Measurements from ENCODE around the gene NTRK1. TPM values are rescaled to one million over a fixed set of nuclear protein-coding genes. Genes with fewer than 3 reads are reported as not detected.
A peak's percentile ranks its signal among the peaks of the same experiment; 100 is the strongest.

Gene NTRK1
- polyA plus RNA-seq, 1 of the 3 experiments (the other 2 are of a cell fraction) = 0.97 TPM

GRCh38 chr1:156887734-156888133 lies 27.1 kb downstream of the NTRK1 start:
- H3K4me2 ChIP-seq = no peak overlapping the region
- no peak for TF ChIP-seq CHD2 (IDR thresholded peaks at IDR 0.05; ENCODE audit: low read length, partially characterized antibody)
- TF ChIP-seq, protein P1, sequence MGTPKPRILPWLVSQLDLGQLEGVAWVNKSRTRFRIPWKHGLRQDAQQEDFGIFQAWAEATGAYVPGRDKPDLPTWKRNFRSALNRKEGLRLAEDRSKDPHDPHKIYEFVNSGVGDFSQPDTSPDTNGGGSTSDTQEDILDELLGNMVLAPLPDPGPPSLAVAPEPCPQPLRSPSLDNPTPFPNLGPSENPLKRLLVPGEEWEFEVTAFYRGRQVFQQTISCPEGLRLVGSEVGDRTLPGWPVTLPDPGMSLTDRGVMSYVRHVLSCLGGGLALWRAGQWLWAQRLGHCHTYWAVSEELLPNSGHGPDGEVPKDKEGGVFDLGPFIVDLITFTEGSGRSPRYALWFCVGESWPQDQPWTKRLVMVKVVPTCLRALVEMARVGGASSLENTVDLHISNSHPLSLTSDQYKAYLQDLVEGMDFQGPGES (IDR thresholded peaks at IDR 0.05; ENCODE audit: low read depth, low read length) = no peak
- no peak for TF ChIP-seq TAF1 (IDR thresholded peaks at IDR 0.05; ENCODE audit: borderline replicate concordance, low read depth, low read length)
- TF ChIP-seq MXI1 (IDR thresholded peaks at IDR 0.05; ENCODE audit: low read depth, low read length) = no peak
- 30% methylated on average over 6 of the region's 6 CpGs for WGBS (ENCODE audit: low lambda C conversion rate)

GRCh38 chr1:156889802-156890580 lies 29.3 kb downstream of the NTRK1 start:
- Histone ChIP-seq H3K36me3 (replicated peaks in 1 of 2; ENCODE audit: control insufficient read depth in 1 of 2, insufficient read depth in 2 of 2, low read length in 1 of 2) (no peaks in the 10 kb centered on the region), H3K27me3 (ENCODE audit: insufficient read depth) (no peaks in the 10 kb centered on the region), H3K9me2 (no peaks in the 10 kb centered on the region), H3K27ac (ENCODE audit: low read depth in 2 of 2, low read length in 1 of 2) (peak overlapping the region in 1 of 2 experiments; percentile 11; a peak in 1 of 4 replicates), H3K4me2 (no peak overlapping the region), H3F3A (replicated peaks; ENCODE audit: insufficient read depth) (peaks cover 16% of the 10 kb centered on the region), H3K79me2 (ENCODE audit: insufficient read depth) (no peaks in the 10 kb centered on the region), H3K4me1 (ENCODE audit: control insufficient read depth in 1 of 2, insufficient read depth in 2 of 2, low read depth in 1 of 2, low read length in 1 of 2) (peaks cover under 1 to 35% of the 10 kb centered on the region in 2 experiments; a peak in 2 of 4 replicates), H3K9me3 (no peaks in the 10 kb centered on the region), H3K4me3 (ENCODE audit: low read depth in 2 of 2, low read length in 1 of 2) (no peak overlapping the region), H4K20me1 (ENCODE audit: insufficient read depth) (no peaks in the 10 kb centered on the region), H3K9ac (no peak overlapping the region), H2AFZ (ENCODE audit: low read depth) (no peak overlapping the region)
- no peak for TF ChIP-seq USF2 (IDR thresholded peaks at IDR 0.05; ENCODE audit: borderline replicate concordance, low read depth, low read length)
- TF ChIP-seq SIN3A (IDR thresholded peaks at IDR 0.05; ENCODE audit: borderline replicate concordance, low read depth, low read length) = peak; percentile 41; the same call in 1 of the 2 replicates
- TF ChIP-seq MXI1 (IDR thresholded peaks at IDR 0.05; ENCODE audit: low read depth, low read length) = 0 out of 2 replicates have a peak, but pooled peaks have one; percentile 34
- TF ChIP-seq, protein P2, sequence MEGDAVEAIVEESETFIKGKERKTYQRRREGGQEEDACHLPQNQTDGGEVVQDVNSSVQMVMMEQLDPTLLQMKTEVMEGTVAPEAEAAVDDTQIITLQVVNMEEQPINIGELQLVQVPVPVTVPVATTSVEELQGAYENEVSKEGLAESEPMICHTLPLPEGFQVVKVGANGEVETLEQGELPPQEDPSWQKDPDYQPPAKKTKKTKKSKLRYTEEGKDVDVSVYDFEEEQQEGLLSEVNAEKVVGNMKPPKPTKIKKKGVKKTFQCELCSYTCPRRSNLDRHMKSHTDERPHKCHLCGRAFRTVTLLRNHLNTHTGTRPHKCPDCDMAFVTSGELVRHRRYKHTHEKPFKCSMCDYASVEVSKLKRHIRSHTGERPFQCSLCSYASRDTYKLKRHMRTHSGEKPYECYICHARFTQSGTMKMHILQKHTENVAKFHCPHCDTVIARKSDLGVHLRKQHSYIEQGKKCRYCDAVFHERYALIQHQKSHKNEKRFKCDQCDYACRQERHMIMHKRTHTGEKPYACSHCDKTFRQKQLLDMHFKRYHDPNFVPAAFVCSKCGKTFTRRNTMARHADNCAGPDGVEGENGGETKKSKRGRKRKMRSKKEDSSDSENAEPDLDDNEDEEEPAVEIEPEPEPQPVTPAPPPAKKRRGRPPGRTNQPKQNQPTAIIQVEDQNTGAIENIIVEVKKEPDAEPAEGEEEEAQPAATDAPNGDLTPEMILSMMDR (IDR thresholded peaks at IDR 0.05) = peak; percentile 92
- peak; percentile 91 for TF ChIP-seq SMC3 (IDR thresholded peaks at IDR 0.05; ENCODE audit: low read depth, low read length)
- TF ChIP-seq RAD21 (IDR thresholded peaks at IDR 0.05; ENCODE audit: low read length) = peak; percentile 93
- no peak for TF ChIP-seq POLR2AphosphoS5 (IDR thresholded peaks at IDR 0.05; ENCODE audit: low read depth, low read length)
- TF ChIP-seq, protein P3, sequence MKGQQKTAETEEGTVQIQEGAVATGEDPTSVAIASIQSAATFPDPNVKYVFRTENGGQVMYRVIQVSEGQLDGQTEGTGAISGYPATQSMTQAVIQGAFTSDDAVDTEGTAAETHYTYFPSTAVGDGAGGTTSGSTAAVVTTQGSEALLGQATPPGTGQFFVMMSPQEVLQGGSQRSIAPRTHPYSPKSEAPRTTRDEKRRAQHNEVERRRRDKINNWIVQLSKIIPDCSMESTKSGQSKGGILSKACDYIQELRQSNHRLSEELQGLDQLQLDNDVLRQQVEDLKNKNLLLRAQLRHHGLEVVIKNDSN (IDR thresholded peaks at IDR 0.05; ENCODE audit: borderline replicate concordance, low read depth) = peak; percentile 85
- ChIA-PET CTCF (interaction anchor here (0.6 to 21.6 kb wide), 40 partner anchors 9 to 263 kb away, joined by 3 to 455 read pairs (median 7); partner anchors contain the start of genes INSRR, ISG20L2, METTL25B and MRPL24), POLR2A (interaction anchor here (1.0 to 1.3 kb wide), 5 partner anchors 28 to 138 kb away, joined by 3 to 4 read pairs (median 4); partner anchors contain the start of genes HDGF and NTRK1)
- DNase-seq = peak; percentile 81
- WGBS (ENCODE audit: low lambda C conversion rate) = 47% methylated on average over 8 of the region's 8 CpGs

More at GRCh38 chr1:156887734-156888133, 27.1 kb downstream of the NTRK1 start:
- Histone ChIP-seq H3K36me3 (replicated peaks in 1 of 2; ENCODE audit: control insufficient read depth in 1 of 2, insufficient read depth in 2 of 2, low read length in 1 of 2) (no peaks in the 10 kb centered on the region), H2AFZ (ENCODE audit: low read depth) (no peak overlapping the region), H3K27me3 (ENCODE audit: insufficient read depth) (no peaks in the 10 kb centered on the region; the same call in 1 of the 2 replicates), H3K27ac (ENCODE audit: low read depth in 2 of 2, low read length in 1 of 2) (no peak overlapping the region; a peak in 1 of 4 replicates), H3K4me1 (ENCODE audit: control insufficient read depth in 1 of 2, insufficient read depth in 2 of 2, low read depth in 1 of 2, low read length in 1 of 2) (peaks cover 0 to 46% of the 10 kb centered on the region in 2 experiments; a peak in 1 of 4 replicates), H3K9me3 (no peaks in the 10 kb centered on the region), H3K9ac (no peak overlapping the region), H3K4me3 (ENCODE audit: low read depth in 2 of 2, low read length in 1 of 2) (no peak overlapping the region), H3K9me2 (no peaks in the 10 kb centered on the region), H3K79me2 (ENCODE audit: insufficient read depth) (no peaks in the 10 kb centered on the region), H4K20me1 (ENCODE audit: insufficient read depth) (no peaks in the 10 kb centered on the region), H3F3A (replicated peaks; ENCODE audit: insufficient read depth) (peaks cover 16% of the 10 kb centered on the region)
- CTCF ChIA-PET = interaction anchor here (1.2 to 21.6 kb wide), 10 partner anchors 21 to 197 kb away, joined by 3 to 455 read pairs (median 135); partner anchors contain the start of genes INSRR, ISG20L2, METTL25B and MRPL24
- peak; percentile 44 for DNase-seq
- POLR2A ChIA-PET = interaction anchor here (0.8 to 2.9 kb wide), 2 partner anchors 27 to 87 kb away, joined by 4 to 27 read pairs; partner anchors contain the start of genes INSRR and NTRK1
